ENCODE measurements around the gene RPS6KA3. TPM values are rescaled to one million over a fixed set of nuclear protein-coding genes. Genes with fewer than 3 reads are reported as not detected.
"Not testable (repeated sequence)": the region's sequence is repeated elsewhere in the genome, so short reads cannot be mapped to it uniquely, and the experiment has no call there.

The RPS6KA3 gene
- total RNA-seq, 4 donors from 2014 or later, result 36.1 to 41.6 (median 39.0) TPM

GRCh38 chrX:20171887-20172286 is 94.8 kb downstream of the RPS6KA3 start:
- H3K27ac ChIP-seq (replicated peaks in 1 of 4), result no peak overlapping the region
- no peak for DNase-seq (ENCODE audit: extremely low spot score)
- WGBS, result 74% methylated on average over 3 of the region's 3 CpGs
- H3K4me1 ChIP-seq, result no peaks in the 10 kb centered on the region
- no peaks in the 10 kb centered on the region for H3K9me3 ChIP-seq
- no peak overlapping the region for H3K4me3 ChIP-seq
- intact Hi-C loops (cut with DNase I), result no loop called here
- peaks cover 12 to 65% (median 41%) of the 10 kb centered on the region in 4 donors for H3K36me3 ChIP-seq
- no peaks in the 10 kb centered on the region for H3K27me3 ChIP-seq
- TF ChIP-seq POLR2A (IDR thresholded peaks at IDR 0.05; ENCODE audit: low read depth) (no peak), CTCF (IDR thresholded peaks at IDR 0.05) (no peak), POLR2AphosphoS5 (IDR thresholded peaks at IDR 0.05) (no peak), EP300 (IDR thresholded peaks at IDR 0.05) (no peak)

DNA sequence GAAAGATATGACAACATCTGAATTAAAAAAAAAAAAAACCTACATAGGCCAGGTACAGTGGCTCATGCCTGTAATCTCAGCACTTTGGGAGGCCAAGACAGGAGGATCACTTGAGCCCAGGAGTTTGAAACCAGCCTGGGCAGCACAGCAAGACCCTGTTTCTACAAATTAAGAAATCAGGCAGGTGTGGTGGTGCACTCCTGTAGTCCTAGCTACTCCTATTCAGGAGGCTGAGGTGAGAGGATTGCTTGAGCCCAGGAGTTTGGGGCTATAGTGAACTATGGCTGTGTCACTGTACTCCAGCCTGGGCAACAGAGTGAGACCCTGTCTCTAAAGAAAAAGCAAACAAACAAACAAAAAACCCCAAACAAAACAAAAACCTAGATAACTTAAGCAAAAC is 104.2 kb downstream of the RPS6KA3 start:
- peaks cover 3 to 60% (median 29%) of the 10 kb centered on the region in 4 donors for H3K36me3 ChIP-seq
- H3K27ac ChIP-seq (replicated peaks in 1 of 4); H3K4me3 ChIP-seq; H3K27me3 ChIP-seq; intact Hi-C loops (cut with DNase I); H3K9me3 ChIP-seq; DNase-seq (ENCODE audit: extremely low spot score); H3K4me1 ChIP-seq: not testable (repeated sequence)

DNA sequence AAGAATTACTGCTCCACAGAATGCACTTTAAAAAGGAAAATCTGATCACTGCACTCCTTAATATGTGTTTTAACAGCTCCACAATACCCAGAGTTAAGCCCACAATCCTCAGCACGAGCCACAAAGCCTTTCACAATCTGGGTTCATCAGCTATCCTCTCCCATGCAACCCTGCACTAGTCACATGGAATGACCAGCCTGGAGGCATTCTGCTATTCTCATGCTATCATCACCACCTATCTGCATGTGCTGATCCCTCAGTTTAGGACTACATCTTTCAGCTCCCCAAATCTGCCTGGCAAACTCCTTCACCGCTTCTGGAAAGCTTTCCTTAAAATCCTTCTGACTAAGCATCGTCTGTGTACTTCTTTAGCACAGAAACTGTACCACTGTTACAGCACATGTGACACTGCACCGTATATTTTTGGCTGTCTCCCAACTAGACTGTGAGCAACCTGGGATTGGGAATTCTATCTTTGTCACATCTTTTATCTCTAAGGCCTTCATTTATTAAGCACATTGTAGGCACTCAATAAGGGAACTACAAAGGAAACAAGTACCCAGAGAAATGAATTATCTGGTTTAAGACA is 106.8 kb downstream of the RPS6KA3 start:
- intact Hi-C loops (cut with DNase I), result no loop called here
- H3K4me1 ChIP-seq, result no peaks in the 10 kb centered on the region
- no peak overlapping the region for H3K4me3 ChIP-seq
- H3K9me3 ChIP-seq, result no peaks in the 10 kb centered on the region
- TF ChIP-seq POLR2A (IDR thresholded peaks at IDR 0.05; ENCODE audit: low read depth) (no peak), CTCF (IDR thresholded peaks at IDR 0.05) (no peak), EP300 (IDR thresholded peaks at IDR 0.05) (no peak)
- H3K36me3 ChIP-seq, result peaks cover 7 to 72% (median 39%) of the 10 kb centered on the region in 4 donors
- no peak overlapping the region for H3K27ac ChIP-seq (replicated peaks in 1 of 4)
- H3K27me3 ChIP-seq, result no peaks in the 10 kb centered on the region
- 70% methylated on average over 4 of the region's 4 CpGs for WGBS
- DNase-seq (ENCODE audit: extremely low spot score), result no peak

GRCh38 chrX:20151689-20152088 is 115.0 kb downstream of the RPS6KA3 start:
- no peak for DNase-seq (ENCODE audit: extremely low spot score)
- H3K36me3 ChIP-seq, result peaks cover 4 to 39% (median 22%) of the 10 kb centered on the region in 4 donors
- 93% methylated on average over 3 of the region's 3 CpGs for WGBS
- H3K27me3 ChIP-seq, result no peaks in the 10 kb centered on the region
- TF ChIP-seq POLR2A (IDR thresholded peaks at IDR 0.05; ENCODE audit: low read depth), result no peak
- TF ChIP-seq EP300 (IDR thresholded peaks at IDR 0.05), result no peak
- no peak for TF ChIP-seq POLR2AphosphoS5 (IDR thresholded peaks at IDR 0.05)
- TF ChIP-seq CTCF (IDR thresholded peaks at IDR 0.05), result no peak
- no peaks in the 10 kb centered on the region for H3K9me3 ChIP-seq
- H3K27ac ChIP-seq (replicated peaks in 1 of 4), result no peak overlapping the region
- H3K4me1 ChIP-seq, result no peaks in the 10 kb centered on the region
- intact Hi-C loops (cut with DNase I), result no loop called here
- H3K4me3 ChIP-seq, result no peak overlapping the region

DNA sequence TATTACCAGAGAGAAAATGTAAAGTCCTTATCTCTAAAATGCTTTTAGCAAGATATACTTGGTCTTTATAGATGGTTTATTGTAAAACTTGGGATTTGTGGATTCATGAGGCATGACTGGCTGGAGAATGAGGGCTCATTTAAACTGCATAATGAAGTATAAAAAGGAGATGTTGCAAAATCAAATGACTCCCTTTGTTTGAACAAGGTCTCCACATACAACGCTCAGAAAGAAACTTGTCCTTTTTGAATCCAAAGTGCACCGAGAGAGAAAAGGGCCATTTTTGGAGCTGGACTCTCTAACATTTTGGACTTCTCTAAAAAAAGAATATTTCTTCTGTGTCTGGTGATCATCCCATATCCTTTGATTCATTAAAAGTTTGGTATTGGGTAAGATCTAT is 117.4 kb downstream of the RPS6KA3 start:
- no peak for DNase-seq (ENCODE audit: extremely low spot score)
- no peak overlapping the region for H3K4me3 ChIP-seq
- no peak overlapping the region for H3K27ac ChIP-seq (replicated peaks in 1 of 4)
- no peaks in the 10 kb centered on the region for H3K27me3 ChIP-seq
- TF ChIP-seq POLR2A (IDR thresholded peaks at IDR 0.05; ENCODE audit: low read depth) (no peak), POLR2AphosphoS5 (IDR thresholded peaks at IDR 0.05) (no peak), EP300 (IDR thresholded peaks at IDR 0.05) (no peak), CTCF (IDR thresholded peaks at IDR 0.05) (no peak)
- H3K9me3 ChIP-seq, result no peaks in the 10 kb centered on the region
- no peaks in the 10 kb centered on the region for H3K4me1 ChIP-seq
- 81% methylated on average over 2 of the region's 2 CpGs for WGBS
- intact Hi-C loops (cut with DNase I), result no loop called here
- H3K36me3 ChIP-seq, result peaks cover 0 to 15% (median 8%) of the 10 kb centered on the region in 4 donors
